Aorta (tissue), 5 donors: ENCODE data around the gene GRIK4. TPM values are rescaled to one million over a fixed set of nuclear protein-coding genes. Genes with fewer than 3 reads are reported as not detected.

Experiments used
- ATAC-seq: fragments of 200-7000 bp; cut with Tn5 transposase; one replicate; pipeline ENCODE4 v1.9.1; 2022; ENCODE audit warnings: moderate library complexity; ENCODE audit not compliant: low FRiP score
- DNase-seq, 2 donors: peaks; one replicate each; pipeline ENCODE4 v3.0.0-alpha.2; 2020
- H3K27ac ChIP-seq, 2 donors: one replicate each; pipeline ENCODE4 v1.5.1; 2013; ENCODE audit warnings: low read length in 2 of 2, mild to moderate bottlenecking in 2 of 2, moderate library complexity in 2 of 2, control low read depth in 1 of 2, inconsistent platforms in 1 of 2, low read depth in 1 of 2
- H3K27me3 ChIP-seq, 2 donors: one replicate each; pipeline ENCODE4 v1.6.1; 2013; ENCODE audit warnings: control low read depth in 1 of 2, low read length in 1 of 2, mild to moderate bottlenecking in 1 of 2, moderate library complexity in 1 of 2; ENCODE audit not compliant: insufficient read depth in 2 of 2, control insufficient read depth in 1 of 2
- H3K36me3 ChIP-seq, 2 donors: one replicate each; pipeline ENCODE4 v1.6.1; 2013; ENCODE audit warnings: control low read depth in 1 of 2, low read length in 1 of 2, mild to moderate bottlenecking in 1 of 2; ENCODE audit not compliant: insufficient read depth in 2 of 2, control insufficient read depth in 1 of 2
- H3K4me1 ChIP-seq, 2 donors: one replicate each; pipeline ENCODE4 v1.6.1; 2013; ENCODE audit warnings: low read length in 2 of 2, control low read depth in 1 of 2, mild to moderate bottlenecking in 1 of 2, moderate library complexity in 1 of 2; ENCODE audit not compliant: insufficient read depth in 2 of 2, control insufficient read depth in 1 of 2
- H3K4me3 ChIP-seq, 2 donors: one replicate each; pipeline ENCODE4 v1.5.1; 2013; ENCODE audit warnings: low read length in 2 of 2, control low read depth in 1 of 2, mild to moderate bottlenecking in 1 of 2
- H3K9me3 ChIP-seq: one replicate; pipeline ENCODE4 v1.6.1; 2013; ENCODE audit warnings: mild to moderate bottlenecking, low read length; ENCODE audit not compliant: control insufficient read depth
- WGBS, 2 donors: extraction: QIAGEN DNeasy Blood & Tissue Kit; methylation state at CpG; one replicate each; pipeline ENCODE4 v1.1.7; 2013; 5-methylcytosine and 5-hydroxymethylcytosine counted together
- intact Hi-C, 2 donors: fragments of 100-400 bp; cut with DNase I; formaldehyde crosslinking; loops; one replicate each; pipeline versions ENCODE4 v1.14.2 to v1.15.0; 2022
- polyA plus RNA-seq, 2 donors: library from polyadenylated mRNA; stranded (reverse); fragments of 200-250 nt; gene quantifications; one replicate each; pipeline ENCODE4 v1.2.3, GENCODE V29; 2013
- total RNA-seq, 2 donors: library from RNA; stranded (reverse); fragmentation: NEBNext Ultra II Directional; extraction: Animal tissue kit (Norgen Biotek cat#: 25700); gene quantifications; one replicate each; pipeline ENCODE4 v1.2.1, GENCODE V29; 2021
- donor health status: healthy with polysubstance abuse.
- donor health status: Bipolar disorder and iron deficiency.
- donor health status: DM: no; HTN: no; CAD: no.
- donor health status: DM: no; HTN: no; CAD: no.
- donor health status: DM: yes; HTN: yes; CAD: no.

Gene GRIK4
- total and polyA plus RNA-seq, 4 donors: not detected

DNA sequence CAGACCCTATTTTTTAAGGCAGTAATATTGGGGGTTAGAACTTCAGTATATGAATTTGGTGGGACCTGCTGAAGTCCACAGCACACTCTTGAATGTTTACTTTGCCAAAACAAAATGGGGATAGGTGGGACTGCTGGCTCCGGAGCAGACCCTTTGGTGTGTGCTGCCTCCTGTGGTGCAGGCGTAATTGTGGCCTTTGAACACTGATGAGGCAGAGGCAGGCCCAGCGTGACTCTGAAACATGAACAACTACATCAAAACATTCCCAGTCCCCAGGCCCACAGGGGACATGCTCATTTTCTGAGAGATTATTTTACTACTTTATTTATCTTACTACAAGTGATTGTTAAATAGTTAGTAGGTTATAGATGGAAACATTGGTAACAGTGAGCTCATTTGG is 287.3 kb downstream of the GRIK4 start:
- H3K27ac ChIP-seq: no peak overlapping the region

DNA sequence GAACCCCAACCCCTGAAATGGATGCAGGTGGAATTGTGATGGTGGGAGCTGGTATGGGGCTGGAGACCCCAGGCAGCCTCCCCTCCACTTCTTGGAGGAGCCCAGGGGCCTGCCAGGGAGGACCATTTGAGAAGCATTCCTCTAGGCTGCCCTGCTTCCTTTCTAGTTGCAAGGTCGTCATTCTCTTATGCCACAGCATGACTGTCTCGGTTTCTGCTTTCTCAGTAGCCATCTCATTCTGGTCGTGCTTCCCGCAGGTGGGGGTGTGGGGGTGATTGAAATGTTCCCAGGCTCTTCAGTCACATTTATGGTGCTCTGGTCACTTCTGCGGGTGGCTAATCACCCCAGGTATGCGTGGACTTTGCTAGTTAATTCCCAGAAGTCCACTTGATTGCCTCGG is 288.7 kb downstream of the GRIK4 start:
- H3K27ac ChIP-seq: no peak overlapping the region
- intact Hi-C loops: no loop called here
- DNase-seq: peak in 1 of 2 donors; percentile 15
- 61 to 69% methylated on average over 7 of the region's 7 CpGs for WGBS, 2 donors
- H3K36me3 ChIP-seq: no peaks in the 10 kb centered on the region
- ATAC-seq: no peak
- H3K9me3 ChIP-seq: no peaks in the 10 kb centered on the region
- no peaks in the 10 kb centered on the region for H3K4me1 ChIP-seq
- no peaks in the 10 kb centered on the region for H3K27me3 ChIP-seq
- H3K4me3 ChIP-seq: no peak overlapping the region

More for the DNA sequence above, 287.3 kb downstream of the GRIK4 start:
- intact Hi-C loops: no loop called here
- no peaks in the 10 kb centered on the region for H3K9me3 ChIP-seq
- DNase-seq (peak in 1 of 2 donors; percentile 40), ATAC-seq (no peak)
- WGBS, 2 donors: 88 to 95% methylated on average over 3 of the region's 3 CpGs
- H3K4me3 ChIP-seq: no peak overlapping the region
- no peaks in the 10 kb centered on the region for H3K4me1 ChIP-seq
- H3K36me3 ChIP-seq: no peaks in the 10 kb centered on the region
- no peaks in the 10 kb centered on the region for H3K27me3 ChIP-seq

DNA sequence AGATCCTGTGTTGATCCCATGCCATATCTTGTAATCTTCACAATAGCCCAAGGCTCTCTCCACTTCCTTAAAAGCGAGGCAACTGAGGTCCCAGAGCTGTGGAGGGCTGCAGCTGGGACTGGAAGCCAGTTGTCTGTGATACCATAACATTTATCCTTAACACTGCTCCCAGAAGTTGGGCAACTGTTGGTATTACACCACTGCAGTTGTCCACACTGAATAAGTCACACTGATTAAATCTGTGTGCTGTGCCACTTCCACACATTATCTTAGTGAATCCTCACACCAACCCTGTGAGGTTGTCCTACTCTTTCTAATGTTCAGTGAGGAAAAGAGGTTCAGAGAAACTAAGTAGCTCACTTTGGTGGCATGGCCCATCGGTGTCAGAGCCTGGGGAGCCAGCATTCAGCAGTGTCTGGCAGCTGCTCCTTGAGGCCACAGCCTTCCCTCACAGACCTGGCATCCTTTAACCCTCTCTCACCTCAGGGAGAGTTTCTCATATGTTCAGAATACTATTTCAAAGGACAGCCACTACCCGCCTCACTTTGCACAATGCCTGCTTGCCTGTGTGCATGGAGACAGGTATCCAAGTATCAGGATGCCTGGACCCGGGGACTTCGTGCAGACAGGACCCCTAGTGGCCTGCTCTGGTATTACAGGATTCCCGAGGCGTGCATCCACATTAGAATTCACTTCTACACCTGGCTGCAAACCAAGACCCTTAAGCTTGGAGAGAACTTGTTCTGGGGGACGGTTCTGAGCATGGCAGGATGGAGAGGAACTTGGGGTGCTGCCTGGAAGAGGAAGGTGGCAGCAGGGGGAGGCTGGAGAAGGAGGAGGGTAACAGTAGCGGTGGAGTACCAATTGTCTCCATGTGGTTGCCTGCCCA is 290.5 kb downstream of the GRIK4 start:
- DNase-seq: peak in 1 of 2 donors; percentile 84

GRCh38 chr11:120805960-120806555 is 294.5 kb downstream of the GRIK4 start:
- H3K4me1 ChIP-seq: no peaks in the 10 kb centered on the region
- no peak overlapping the region for H3K4me3 ChIP-seq
- H3K9me3 ChIP-seq: no peaks in the 10 kb centered on the region
- H3K36me3 ChIP-seq: no peaks in the 10 kb centered on the region
- H3K27ac ChIP-seq: no peak overlapping the region
- ATAC-seq (no peak), DNase-seq (peak in 1 of 2 donors; percentile 16)
- no peaks in the 10 kb centered on the region for H3K27me3 ChIP-seq
- intact Hi-C loops: no loop called here
- 86 to 89% methylated on average over 9 of the region's 9 CpGs for WGBS, 2 donors

More for the DNA sequence above, 290.5 kb downstream of the GRIK4 start:
- Histone ChIP-seq H3K4me3 (no peak overlapping the region), H3K27ac (no peak overlapping the region), H3K9me3 (no peaks in the 10 kb centered on the region), H3K4me1 (no peaks in the 10 kb centered on the region), H3K36me3 (no peaks in the 10 kb centered on the region), H3K27me3 (no peaks in the 10 kb centered on the region)
- ATAC-seq: peak; percentile 51
- intact Hi-C loops: no loop called here
- WGBS, 2 donors: 27 to 31% methylated on average over 9 of the region's 9 CpGs

DNA sequence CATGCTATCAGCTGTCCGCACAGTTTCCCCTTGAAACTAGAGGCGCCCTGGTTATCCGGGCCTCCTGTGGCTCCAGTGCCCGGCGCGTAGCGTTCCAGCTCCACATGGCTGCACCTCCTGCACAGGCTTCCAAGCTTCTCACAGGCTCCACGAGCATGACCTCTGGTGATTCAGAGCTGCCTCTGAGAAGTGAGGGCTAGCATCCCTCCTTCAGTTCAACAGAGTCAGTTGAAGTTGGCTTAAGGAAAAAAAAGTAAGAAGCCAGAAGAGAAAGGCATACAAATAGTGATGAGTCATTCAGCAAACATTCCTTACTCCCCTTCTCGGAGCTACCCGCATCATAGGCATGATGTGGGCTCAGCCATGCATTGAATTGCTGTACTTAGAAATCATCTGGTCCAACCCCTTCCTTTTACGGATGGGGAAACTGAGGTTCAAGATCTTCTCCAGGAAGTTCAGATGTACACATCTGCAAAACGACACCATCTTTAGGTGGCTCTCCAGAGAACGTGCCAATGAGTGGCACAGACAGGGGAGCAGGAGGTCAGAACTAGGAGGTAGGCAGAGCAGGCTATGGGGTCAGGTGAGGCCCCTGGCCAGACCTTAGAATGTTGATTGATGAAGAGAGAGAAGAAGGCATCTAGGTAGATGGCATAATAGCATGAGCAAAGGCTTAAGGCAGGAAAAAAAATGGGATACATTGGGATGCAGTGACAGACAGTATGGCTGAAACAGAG is 296.0 kb downstream of the GRIK4 start:
- peak in 1 of 2 donors; percentile 70 for DNase-seq
- Histone ChIP-seq H3K4me1 (no peaks in the 10 kb centered on the region), H3K27ac (no peak overlapping the region), H3K9me3 (no peaks in the 10 kb centered on the region), H3K27me3 (no peaks in the 10 kb centered on the region), H3K36me3 (no peaks in the 10 kb centered on the region), H3K4me3 (no peak overlapping the region)
- no peak for ATAC-seq
- intact Hi-C loops: no loop called here
- 57 to 59% methylated on average over 13 of the region's 13 CpGs for WGBS, 2 donors

- 65 to 69% methylated on average over 5 of the region's 5 CpGs for WGBS, 2 donors
- intact Hi-C loops: no loop called here
Observed at GRCh38 chr11:120808616-120809050, 297.1 kb downstream of the GRIK4 start.

GRCh38 chr11:120810251-120810650 is 298.7 kb downstream of the GRIK4 start:
- ATAC-seq (no peak), DNase-seq (no peak)
- Histone ChIP-seq H3K36me3 (no peaks in the 10 kb centered on the region), H3K27me3 (no peaks in the 10 kb centered on the region), H3K9me3 (no peaks in the 10 kb centered on the region), H3K4me3 (no peak overlapping the region), H3K4me1 (no peaks in the 10 kb centered on the region), H3K27ac (no peak overlapping the region)
- intact Hi-C loops: no loop called here
- 75 to 90% methylated on average over 2 of the region's 2 CpGs for WGBS, 2 donors

More at GRCh38 chr11:120808616-120809050, 297.1 kb downstream of the GRIK4 start:
- no peak overlapping the region for H3K27ac ChIP-seq
- H3K27me3 ChIP-seq: no peaks in the 10 kb centered on the region
- DNase-seq (peak in 1 of 2 donors; percentile 55), ATAC-seq (no peak)
- H3K9me3 ChIP-seq: no peaks in the 10 kb centered on the region
- H3K36me3 ChIP-seq: no peaks in the 10 kb centered on the region
- no peaks in the 10 kb centered on the region for H3K4me1 ChIP-seq
- H3K4me3 ChIP-seq: no peak overlapping the region

GRCh38 chr11:120811199-120811598 is 299.7 kb downstream of the GRIK4 start:
- DNase-seq: no peak
- H3K9me3 ChIP-seq: no peaks in the 10 kb centered on the region
- WGBS, 2 donors: 98 to 99% methylated on average over 5 of the region's 5 CpGs
- intact Hi-C loops: no loop called here
- H3K27ac ChIP-seq: no peak overlapping the region
- no peaks in the 10 kb centered on the region for H3K36me3 ChIP-seq
- H3K4me1 ChIP-seq: no peaks in the 10 kb centered on the region
- ATAC-seq: no peak
- H3K4me3 ChIP-seq: no peak overlapping the region
- no peaks in the 10 kb centered on the region for H3K27me3 ChIP-seq
